ENCODE data around the gene SGMS1. TPM values are rescaled to one million over a fixed set of nuclear protein-coding genes. Genes with fewer than 3 reads are reported as not detected.
A peak's percentile ranks its signal among the peaks of the same experiment; 100 is the strongest.

SGMS1 gene
- total RNA-seq, 1 donor from 2014 or later, result 27.5 TPM

DNA sequence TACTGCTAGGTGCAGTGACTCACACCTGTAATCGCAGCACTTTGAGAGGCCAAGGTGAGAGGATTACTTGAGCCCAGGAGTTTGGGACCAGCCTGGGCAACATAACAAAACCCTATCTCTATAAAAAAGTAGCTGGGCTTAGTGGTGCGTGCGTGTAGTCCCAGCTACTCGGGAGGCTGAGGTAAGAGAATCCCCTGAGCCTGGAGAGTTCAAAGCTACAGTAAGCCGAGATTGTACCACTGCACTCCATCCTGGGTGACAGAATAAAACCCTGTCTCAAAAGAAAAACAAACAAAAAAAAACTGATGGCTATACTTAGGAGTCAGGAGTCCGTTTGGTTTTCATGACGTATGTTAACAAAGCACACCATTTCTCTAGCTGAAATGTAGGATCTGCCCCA is 2.9 kb downstream of the SGMS1 start:
- no peak for TF ChIP-seq CTCF (IDR thresholded peaks at IDR 0.05)
- H3K9me3 Mint-ChIP-seq, result no peaks in the 10 kb centered on the region
- ChIA-PET POLR2A (interaction anchor here (1.1 to 4.5 kb wide), 2 partner anchors 28 to 31 kb away, joined by 3 to 37 read pairs; no protein-coding TSS in a partner anchor), CTCF (interaction anchor here (0.7 to 2.4 kb wide), 4 partner anchors 59 to 345 kb away, joined by 3 to 9 read pairs (median 6); no protein-coding TSS in a partner anchor)
- peak overlapping the region; percentile 7 for H3K4me3 Mint-ChIP-seq
- ATAC-seq (ENCODE audit: low read depth) (no peak), DNase-seq (no peak)
- intact Hi-C loops (cut with micrococcal nuclease), result loop anchor here (5.0 kb wide), 1 partner anchor 344 kb away; no protein-coding TSS in a partner anchor
- peak overlapping the region; percentile 35 for H3K27ac Mint-ChIP-seq
- peaks cover 54% of the 10 kb centered on the region for H3K4me1 Mint-ChIP-seq
- H3K27me3 Mint-ChIP-seq, result no peaks in the 10 kb centered on the region
- H3K36me3 Mint-ChIP-seq (ENCODE audit: low read depth), result peaks cover 9% of the 10 kb centered on the region

GRCh38 chr10:50619882-50620281 is 3.9 kb downstream of the SGMS1 start:
- Mint-ChIP-seq H3K36me3 (ENCODE audit: low read depth) (peaks cover 5% of the 10 kb centered on the region), H3K4me3 (no peak overlapping the region), H3K9me3 (no peaks in the 10 kb centered on the region), H3K27ac (peak overlapping the region; percentile 21), H3K4me1 (peaks cover 52% of the 10 kb centered on the region), H3K27me3 (no peaks in the 10 kb centered on the region)
- POLR2A ChIA-PET, result no interaction called here
- ATAC-seq (ENCODE audit: low read depth) (no peak), DNase-seq (no peak)
- intact Hi-C loops (cut with micrococcal nuclease), result loop anchor here (5.0 kb wide), 1 partner anchor 343 kb away; no protein-coding TSS in a partner anchor
- no peak for TF ChIP-seq CTCF (IDR thresholded peaks at IDR 0.05)
- CTCF ChIA-PET, result interaction anchor here (1.0 kb wide), 1 partner anchor 62 kb away, joined by 3 read pairs; no protein-coding TSS in a partner anchor

DNA sequence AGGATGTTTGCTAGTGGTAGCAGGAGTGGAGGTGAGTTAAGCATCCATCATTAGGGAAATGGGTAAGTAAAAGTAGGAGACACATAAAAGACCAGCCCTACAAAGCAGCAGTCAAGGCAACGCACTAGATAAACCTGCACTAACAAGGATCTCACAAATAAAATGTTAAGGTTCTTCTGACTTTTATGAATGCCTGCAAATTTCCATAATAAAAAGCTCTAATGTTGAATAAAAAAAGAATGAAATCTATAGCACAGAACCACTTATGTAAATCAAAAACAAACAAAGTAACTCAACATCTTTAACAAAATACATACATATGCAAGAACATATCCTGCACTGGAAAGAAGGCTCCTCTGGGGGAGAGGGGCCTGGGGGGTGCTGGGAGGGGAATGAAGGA is 4.6 kb downstream of the SGMS1 start:
- Mint-ChIP-seq H3K4me3 (no peak overlapping the region), H3K4me1 (peaks cover 59% of the 10 kb centered on the region), H3K27ac (peak overlapping the region; percentile 56)

GRCh38 chr10:50618624-50619023 is 5.1 kb downstream of the SGMS1 start:
- intact Hi-C loops (cut with micrococcal nuclease), result no loop called here
- TF ChIP-seq CTCF (IDR thresholded peaks at IDR 0.05), result no peak
- H3K27me3 Mint-ChIP-seq, result no peaks in the 10 kb centered on the region
- DNase-seq, result no peak
- ATAC-seq (ENCODE audit: low read depth), result no peak
- H3K4me3 Mint-ChIP-seq, result no peak overlapping the region
- H3K4me1 Mint-ChIP-seq, result peaks cover 60% of the 10 kb centered on the region
- peaks cover 5% of the 10 kb centered on the region for H3K36me3 Mint-ChIP-seq (ENCODE audit: low read depth)
- peak overlapping the region; percentile 56 for H3K27ac Mint-ChIP-seq
- CTCF ChIA-PET, result interaction anchor here (1.0 kb wide), 1 partner anchor 31 kb away, joined by 3 read pairs; no protein-coding TSS in a partner anchor
- H3K9me3 Mint-ChIP-seq, result no peaks in the 10 kb centered on the region
- POLR2A ChIA-PET, result no interaction called here

More for the DNA sequence above, 4.6 kb downstream of the SGMS1 start:
- Mint-ChIP-seq H3K36me3 (ENCODE audit: low read depth) (peaks cover 5% of the 10 kb centered on the region), H3K9me3 (no peaks in the 10 kb centered on the region), H3K27me3 (no peaks in the 10 kb centered on the region)
- ChIA-PET CTCF (interaction anchor here (1.0 kb wide), 1 partner anchor 31 kb away, joined by 3 read pairs; no protein-coding TSS in a partner anchor), POLR2A (no interaction called here)
- intact Hi-C loops (cut with micrococcal nuclease), result no loop called here
- no peak for TF ChIP-seq CTCF (IDR thresholded peaks at IDR 0.05)
- ATAC-seq (ENCODE audit: low read depth), result no peak
- no peak for DNase-seq

DNA sequence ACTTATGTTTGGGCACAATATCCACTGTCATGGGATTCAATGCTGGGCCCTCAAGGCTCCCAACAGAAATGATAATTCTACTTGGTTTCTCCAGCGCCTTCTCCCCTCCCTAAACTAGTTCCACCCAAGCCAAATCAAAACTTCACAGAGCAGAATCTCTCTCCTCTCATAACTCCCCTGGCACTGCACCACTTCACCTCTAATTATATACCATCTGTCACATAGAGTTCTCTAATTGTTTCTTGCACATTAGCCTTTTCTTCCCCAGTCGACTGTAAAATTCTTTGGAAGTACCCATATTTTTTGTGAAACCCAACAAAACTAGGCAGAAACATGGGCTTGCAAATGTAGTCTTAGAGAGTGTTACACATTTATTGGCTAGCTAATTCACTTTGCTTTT is 8.1 kb downstream of the SGMS1 start:
- H3K4me3 Mint-ChIP-seq, result no peak overlapping the region
- CTCF ChIA-PET, result no interaction called here
- intact Hi-C loops (cut with micrococcal nuclease), result no loop called here
- no peak for TF ChIP-seq CTCF (IDR thresholded peaks at IDR 0.05)
- H3K27ac Mint-ChIP-seq, result no peak overlapping the region
- DNase-seq (no peak), ATAC-seq (ENCODE audit: low read depth) (no peak)
- POLR2A ChIA-PET, result no interaction called here
- H3K9me3 Mint-ChIP-seq, result no peaks in the 10 kb centered on the region
- no peaks in the 10 kb centered on the region for H3K27me3 Mint-ChIP-seq
- H3K36me3 Mint-ChIP-seq (ENCODE audit: low read depth), result peaks cover 3% of the 10 kb centered on the region
- peaks cover 56% of the 10 kb centered on the region for H3K4me1 Mint-ChIP-seq

Measured in activated B cell treated with CpG ODN at 0.5 μM for 24 hours (primary cell).